HepG2 (cell line): ENCODE results near the gene CXXC5. TPM values are rescaled to one million over a fixed set of nuclear protein-coding genes. Genes with fewer than 3 reads are reported as not detected.

Experiments used
- ATAC-seq: fragments of 200-7000 bp; cut with Tn5 transposase; 3 replicates; pipeline ENCODE4 v1.9.1; 2020; ENCODE audit warnings: mild to moderate bottlenecking, moderate library complexity
- BruUV-seq: library from RNA; stranded (reverse); fragments of 400-500 nt; replicated peaks from 2 replicates; lab custom pipeline; 2021; lab: Mats Ljungman, UMichigan
- CTCF ChIA-PET: fragments of 300-600 bp; formaldehyde crosslinking; extraction: SDS; loops from one replicate; lab custom pipeline; 2021; ENCODE audit warnings: low total read pairs, inconsistent platforms, low intra/inter-chr PET ratio; lab: Yijun Ruan, JAX
- POLR2A ChIA-PET: fragments of 350-600 bp; sonication (Branson Sonifier 250); formaldehyde crosslinking; loops from one replicate; lab custom pipeline; 2020; ENCODE audit warnings: antibody characterized with exemption, inconsistent platforms; lab: Yijun Ruan, JAX
- DNase-seq: peaks from one replicate; pipeline ENCODE4 v3.0.0-alpha.2; 2015; ENCODE audit warnings: low spot score
- FAIRE-seq: peaks from 3 replicates; lab custom pipeline; 2011; peaks lifted over from hg19 to GRCh38; lab: Jason Lieb, UNC
- H2AFZ ChIP-seq: one replicate; pipeline ENCODE4 v1.6.1; 2011; ENCODE audit warnings: low read length, inconsistent platforms
- H3K27ac ChIP-seq: fragments of 300-600 bp; 3 replicates; pipeline ENCODE4 v1.8.0; 2011; ENCODE audit warnings: mixed run types, mild to moderate bottlenecking, mixed read lengths, low read length, inconsistent platforms; ENCODE audit not compliant: insufficient read depth; ENCODE audit errors: extremely low read length
- H3K27me3 ChIP-seq, 2 experiments: fragments of 200-600 bp in 1 of 2; 2 replicates in 1 of 2; 3 replicates in 1 of 2; pipeline versions ENCODE4 v1.6.0 to v1.8.0; 2011; ENCODE audit warnings: low read length in 2 of 2, mild to moderate bottlenecking in 2 of 2, moderate library complexity in 2 of 2, inconsistent platforms in 1 of 2; ENCODE audit not compliant: insufficient read depth in 2 of 2, control insufficient read depth in 1 of 2
- H3K36me3 ChIP-seq, 2 experiments: fragments of 200-600 bp in 1 of 2; replicated peaks in 1 of 2; 2 replicates in 1 of 2; 3 replicates in 1 of 2; pipeline versions ENCODE4 v1.5.1 to v1.8.0; 2011; ENCODE audit warnings: low read length in 2 of 2, inconsistent platforms in 1 of 2; ENCODE audit not compliant: insufficient read depth in 2 of 2, control insufficient read depth in 1 of 2
- H3K4me1 ChIP-seq: 2 replicates; pipeline ENCODE4 v1.5.1; 2012; ENCODE audit warnings: low read length, inconsistent platforms; ENCODE audit not compliant: insufficient read depth
- H3K4me2 ChIP-seq: 2 replicates; pipeline ENCODE4 v1.6.0; 2011; ENCODE audit warnings: low read depth, low read length, inconsistent platforms
- H3K4me3 ChIP-seq, 3 experiments: fragments of 200-600 bp in 1 of 3; sonication (generic), shearing (Covaris generic) in 1 of 3; replicated peaks in 1 of 3; 2 replicates each; pipeline ENCODE4 v1.5.1; 2011 to 2016; ENCODE audit warnings: low read length in 3 of 3, inconsistent platforms in 2 of 3, low read depth in 2 of 3, mild to moderate bottlenecking in 2 of 3, control low read depth in 1 of 3, mixed read lengths in 1 of 3; ENCODE audit not compliant: insufficient read depth in 1 of 3
- H3K79me2 ChIP-seq: one replicate; pipeline ENCODE4 v1.6.1; 2011; ENCODE audit warnings: low read length, inconsistent platforms; ENCODE audit not compliant: insufficient read depth
- H3K9ac ChIP-seq: 2 replicates; pipeline ENCODE4 v1.6.0; 2011; ENCODE audit warnings: mild to moderate bottlenecking, low read depth, low read length, inconsistent platforms; ENCODE audit not compliant: insufficient read depth
- H3K9me3 ChIP-seq: 2 replicates; pipeline ENCODE4 v1.5.1; 2012; ENCODE audit warnings: mild to moderate bottlenecking, low read length
- H4K20me1 ChIP-seq: 2 replicates; pipeline ENCODE4 v1.6.0; 2011; ENCODE audit warnings: inconsistent platforms, mild to moderate bottlenecking, low read length, moderate library complexity; ENCODE audit not compliant: insufficient read depth
- ARID3A ChIP-seq: IDR thresholded peaks from 2 replicates; pipeline ENCODE4 v1.6.1; 2012; ENCODE audit warnings: low read depth, low read length, improper control_type of control experiment
- LRRFIP1 ChIP-seq: sonication (generic); formaldehyde crosslinking; conservative IDR thresholded peaks from 2 replicates; pipeline ENCODE4 v1.4.0; 2020; ENCODE audit warnings: missing genetic modification reagents
- MIER3 ChIP-seq: IDR thresholded peaks from 2 replicates; pipeline ENCODE4 v1.6.1; 2016; ENCODE audit warnings: missing compliant biosample characterization, borderline replicate concordance
- PAF1 ChIP-seq: IDR thresholded peaks from 2 replicates; pipeline ENCODE4 v1.6.1; 2016; ENCODE audit warnings: missing genetic modification reagents, missing compliant biosample characterization
- TRIM22 ChIP-seq: fragments of 450-650 bp; IDR thresholded peaks from 2 replicates; pipeline ENCODE4 v1.6.1; 2017
- TSC22D2 ChIP-seq: sonication (generic); formaldehyde crosslinking; IDR thresholded peaks from 2 replicates; pipeline ENCODE4 v1.5.1; 2020; ENCODE audit warnings: missing genetic modification reagents, mild to moderate bottlenecking, borderline replicate concordance
- ZBTB7A ChIP-seq: sonication (generic); formaldehyde crosslinking; IDR thresholded peaks from 2 replicates; pipeline ENCODE4 v1.8.0; 2022; ENCODE audit warnings: mild to moderate bottlenecking, missing genetic modification reagents
- ZMYM4 ChIP-seq: sonication (generic); formaldehyde crosslinking; IDR thresholded peaks from 2 replicates; pipeline ENCODE4 v1.8.1; 2023; ENCODE audit warnings: mild to moderate bottlenecking, missing genetic modification reagents
- ZNF543 ChIP-seq: sonication (generic); formaldehyde crosslinking; IDR thresholded peaks from 2 replicates; pipeline ENCODE4 v1.4.0; 2020; ENCODE audit warnings: mild to moderate bottlenecking, missing genetic modification reagents
- ZNF639 ChIP-seq: conservative IDR thresholded peaks from 2 replicates; pipeline ENCODE4 v1.6.1; 2018; ENCODE audit warnings: missing genetic modification reagents
- WGBS: methylation state at CpG from one replicate; pipeline ENCODE4 v1.1.6; 2017; ENCODE audit warnings: low lambda C conversion rate; 5-methylcytosine and 5-hydroxymethylcytosine counted together
- in situ Hi-C: cut with HindIII; loops from 2 replicates; pipeline ENCODE4 v1.10.0; 2017; ENCODE audit warnings: low pct_unique_long_range_greater_than_20kb; ENCODE audit not compliant: extremely low pct_ligation_motif_present
- intact Hi-C: fragments of 100-400 bp; cut with micrococcal nuclease; formaldehyde crosslinking; loops from one replicate; pipeline ENCODE4 v1.10.0; 2022; ENCODE audit not compliant: unreplicated experiment
- polyA plus RNA-seq, 8 experiments: library from polyadenylated mRNA; depleted of rRNA in 3 of 8; stranded (reverse) in 7 of 8; unstranded in 1 of 8; fragments of >200 nt; fragmentation: Illumina TruSeq in 4 of 8; extraction: Trizol in 4 of 8; gene quantifications; 2 replicates each; pipeline versions ENCODE4 v1.2.1 to v1.2.3, GENCODE V29; 2011 to 2016; ENCODE audit warnings: low read depth in 4 of 8, missing spikeins in 1 of 8, mixed read lengths in 1 of 8; ENCODE audit not compliant: insufficient read depth in 1 of 8
- total RNA-seq, 5 experiments: library from RNA; depleted of rRNA; stranded (reverse); fragments of >200 nt; fragmentation: Illumina TruSeq; extraction: Trizol; gene quantifications; 2 replicates each; pipeline ENCODE4 v1.2.3, GENCODE V29; 2016; ENCODE audit warnings: low read depth in 1 of 5

CXXC5 gene
- total and polyA plus RNA-seq, 2 of the 13 experiments (the other 11 are each of a cell fraction or from before 2014, with no cell fraction given), result 32.3 to 33.0 TPM

GRCh38 chr5:139650031-139650688, 2.0 kb downstream of the CXXC5 start:
- H2AFZ ChIP-seq, result no peak overlapping the region
- BruUV-seq, result no TSS peak
- TF ChIP-seq TRIM22 (no peak), ARID3A (no peak), TSC22D2 (CRISPR knock-in tag) (no peak), ZMYM4 (CRISPR knock-in tag) (0 out of 2 replicates have a peak, but pooled peaks have one; percentile 1), PAF1 (no peak), ZBTB7A (CRISPR knock-in tag) (peak; percentile 78), MIER3 (CRISPR knock-in tag) (no peak), ZNF639 (no peak), LRRFIP1 (CRISPR knock-in tag) (no peak), ZNF543 (CRISPR knock-in tag) (0 out of 2 replicates have a peak, but pooled peaks have one; percentile 30)

More at GRCh38 chr5:139650031-139650688, 2.0 kb downstream of the CXXC5 start:
- Histone ChIP-seq H3K4me1 (peaks cover 67% of the 10 kb centered on the region), H3K4me3 (peak overlapping the region; percentile 74 to 95 (median 91)), H3K27me3 (no peaks in the 10 kb centered on the region; a peak in 1 of 5 replicates), H3K4me2 (peak overlapping the region; percentile 90), H4K20me1 (peaks cover 42% of the 10 kb centered on the region), H3K27ac (peak overlapping the region; percentile 76), H3K9ac (peak overlapping the region; percentile 79), H3K36me3 (peaks cover 0 to 1% of the 10 kb centered on the region in 2 experiments; a peak in 2 of 5 replicates), H3K9me3 (no peaks in the 10 kb centered on the region), H3K79me2 (peaks cover 61% of the 10 kb centered on the region)
- POLR2A ChIA-PET, result interaction anchor here (0.9 to 4.1 kb wide), 5 partner anchors 10 to 83 kb away, joined by 3 to 34 read pairs (median 16); no protein-coding TSS in a partner anchor
- peak; percentile 8; the same call in 1 of the 3 replicates for ATAC-seq
- no peak for DNase-seq
- in situ Hi-C loops (no loop called here), intact Hi-C loops (loop anchor here (5.0 kb wide), 1 partner anchor 97 kb away; no protein-coding TSS in a partner anchor)
- WGBS, result 2% methylated on average over 8 of the region's 48 CpGs
- CTCF ChIA-PET, result interaction anchor here (2.6 kb wide), 1 partner anchor 14 kb away, joined by 10 read pairs; no protein-coding TSS in a partner anchor
- FAIRE-seq, result no peak
